Mesothelial cell of epicardium (in vitro differentiated cells): ENCODE data around the gene ITGAL. TPM values are rescaled to one million over a fixed set of nuclear protein-coding genes. Genes with fewer than 3 reads are reported as not detected.
"Not testable (repeated sequence)": the region's sequence is repeated elsewhere in the genome, so short reads cannot be mapped to it uniquely, and the experiment has no call there.

Source experiments
- DNase-seq, 2 experiments: peaks; one replicate each; pipeline ENCODE4 v3.0.0; 2021; ENCODE audit warnings: low spot score in 2 of 2; ENCODE audit not compliant: unreplicated experiment in 2 of 2
- H3K27ac Mint-ChIP-seq: 2 replicates; pipeline ENCODE4 v1.8.0; 2021; ENCODE audit warnings: mixed read lengths
- H3K27me3 Mint-ChIP-seq: 2 replicates; pipeline ENCODE4 v1.8.0; 2021; ENCODE audit warnings: low read depth, mixed read lengths
- H3K36me3 Mint-ChIP-seq: 2 replicates; pipeline ENCODE4 v1.8.0; 2021; ENCODE audit warnings: mixed read lengths
- H3K4me1 Mint-ChIP-seq: 2 replicates; pipeline ENCODE4 v1.8.0; 2021; ENCODE audit warnings: mixed read lengths
- H3K4me3 Mint-ChIP-seq: 2 replicates; pipeline ENCODE4 v1.8.0; 2021; ENCODE audit warnings: mild to moderate bottlenecking, moderate library complexity, mixed read lengths
- H3K9me3 Mint-ChIP-seq: 2 replicates; pipeline ENCODE4 v1.8.0; 2021; ENCODE audit warnings: mixed read lengths
- total RNA-seq: library from RNA; stranded (reverse); gene quantifications from 3 replicates; pipeline ENCODE4 v1.2.1, GENCODE V29; 2021
- TF ChIP-seq, protein P1 (sequence below): fragments of 200-600 bp; sonication (generic); IDR thresholded peaks from one replicate; pipeline ENCODE4 v1.5.0; 2021; ENCODE audit warnings: antibody characterized with exemption; ENCODE audit not compliant: unreplicated experiment

The ITGAL gene
- total RNA-seq, 1 donor from 2014 or later: not detected

- Mint-ChIP-seq H3K4me3 (no peak overlapping the region), H3K4me1 (no peaks in the 10 kb centered on the region), H3K9me3 (no peaks in the 10 kb centered on the region), H3K27ac (no peak overlapping the region), H3K36me3 (no peaks in the 10 kb centered on the region), H3K27me3 (peaks cover 4% of the 10 kb centered on the region)
- TF ChIP-seq, protein P1, sequence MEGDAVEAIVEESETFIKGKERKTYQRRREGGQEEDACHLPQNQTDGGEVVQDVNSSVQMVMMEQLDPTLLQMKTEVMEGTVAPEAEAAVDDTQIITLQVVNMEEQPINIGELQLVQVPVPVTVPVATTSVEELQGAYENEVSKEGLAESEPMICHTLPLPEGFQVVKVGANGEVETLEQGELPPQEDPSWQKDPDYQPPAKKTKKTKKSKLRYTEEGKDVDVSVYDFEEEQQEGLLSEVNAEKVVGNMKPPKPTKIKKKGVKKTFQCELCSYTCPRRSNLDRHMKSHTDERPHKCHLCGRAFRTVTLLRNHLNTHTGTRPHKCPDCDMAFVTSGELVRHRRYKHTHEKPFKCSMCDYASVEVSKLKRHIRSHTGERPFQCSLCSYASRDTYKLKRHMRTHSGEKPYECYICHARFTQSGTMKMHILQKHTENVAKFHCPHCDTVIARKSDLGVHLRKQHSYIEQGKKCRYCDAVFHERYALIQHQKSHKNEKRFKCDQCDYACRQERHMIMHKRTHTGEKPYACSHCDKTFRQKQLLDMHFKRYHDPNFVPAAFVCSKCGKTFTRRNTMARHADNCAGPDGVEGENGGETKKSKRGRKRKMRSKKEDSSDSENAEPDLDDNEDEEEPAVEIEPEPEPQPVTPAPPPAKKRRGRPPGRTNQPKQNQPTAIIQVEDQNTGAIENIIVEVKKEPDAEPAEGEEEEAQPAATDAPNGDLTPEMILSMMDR: no peak
- no peak for DNase-seq
Measured at GRCh38 chr16:30473231-30474073, 910 bp downstream of the ITGAL start.

DNA sequence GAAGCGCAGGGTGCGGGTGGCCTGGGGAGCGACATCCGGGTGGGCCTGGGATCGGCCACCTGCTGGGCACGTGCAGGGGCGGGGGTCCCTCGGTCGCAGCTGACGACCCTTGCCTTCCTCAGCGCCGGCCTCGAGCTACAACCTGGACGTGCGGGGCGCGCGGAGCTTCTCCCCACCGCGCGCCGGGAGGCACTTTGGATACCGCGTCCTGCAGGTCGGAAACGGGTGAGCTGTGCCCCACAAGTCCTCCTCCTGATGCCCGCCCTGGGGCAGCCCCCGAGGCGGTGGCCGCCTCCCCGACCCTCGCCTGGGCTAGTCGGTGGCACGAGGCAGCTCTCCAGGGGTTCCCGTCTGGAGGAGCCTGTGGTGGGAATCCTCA, 1.5 kb downstream of the ITGAL start:
- Mint-ChIP-seq H3K36me3 (no peaks in the 10 kb centered on the region), H3K27me3 (peaks cover 4% of the 10 kb centered on the region), H3K4me1 (no peaks in the 10 kb centered on the region), H3K9me3 (no peaks in the 10 kb centered on the region), H3K27ac (no peak overlapping the region), H3K4me3 (no peak overlapping the region)
- TF ChIP-seq, protein P1: no peak
- no peak for DNase-seq

DNA sequence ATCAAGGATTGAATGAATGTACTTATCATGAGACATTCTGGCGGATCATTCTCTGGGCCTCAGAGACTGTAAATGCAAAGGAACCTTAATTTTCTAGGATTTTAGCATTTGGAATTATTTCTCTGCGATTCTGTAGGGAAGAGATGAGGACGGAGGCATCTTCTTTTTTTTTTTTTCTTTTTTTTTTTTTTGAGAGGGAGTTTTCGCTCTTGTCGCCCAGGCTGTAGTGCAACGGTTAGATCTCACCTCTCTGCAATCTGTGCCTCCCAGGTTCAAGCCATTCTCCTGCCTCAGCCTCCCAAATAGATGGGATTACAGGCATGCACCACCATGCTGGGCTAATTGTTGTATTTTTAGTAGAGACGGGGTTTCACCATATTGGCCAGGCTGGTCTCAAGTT, 2.1 kb downstream of the ITGAL start:
- Mint-ChIP-seq H3K36me3 (no peaks in the 10 kb centered on the region), H3K4me1 (no peaks in the 10 kb centered on the region), H3K27me3 (peaks cover 4% of the 10 kb centered on the region), H3K4me3 (no peak overlapping the region), H3K9me3 (no peaks in the 10 kb centered on the region), H3K27ac (no peak overlapping the region)
- TF ChIP-seq, protein P1: no peak
- no peak for DNase-seq

- TF ChIP-seq, protein P1: no peak
- Mint-ChIP-seq H3K27me3 (peaks cover 12% of the 10 kb centered on the region), H3K36me3 (no peaks in the 10 kb centered on the region), H3K27ac (no peak overlapping the region), H3K4me3 (no peak overlapping the region), H3K9me3 (no peaks in the 10 kb centered on the region), H3K4me1 (no peaks in the 10 kb centered on the region)
- DNase-seq: no peak
Measured at GRCh38 chr16:30476991-30477390, 4.4 kb downstream of the ITGAL start.

GRCh38 chr16:30477773-30478172, 5.2 kb downstream of the ITGAL start:
- DNase-seq, H3K27ac Mint-ChIP-seq, H3K4me1 Mint-ChIP-seq, H3K4me3 Mint-ChIP-seq, H3K9me3 Mint-ChIP-seq, H3K36me3 Mint-ChIP-seq: not testable (repeated sequence)
- peaks cover 14% of the 10 kb centered on the region for H3K27me3 Mint-ChIP-seq

- H3K27ac Mint-ChIP-seq: no peak overlapping the region
Measured at GRCh38 chr16:30478766-30479478, 6.4 kb downstream of the ITGAL start.

More at GRCh38 chr16:30478766-30479478, 6.4 kb downstream of the ITGAL start:
- H3K9me3 Mint-ChIP-seq: no peaks in the 10 kb centered on the region
- peaks cover 16% of the 10 kb centered on the region for H3K27me3 Mint-ChIP-seq
- no peaks in the 10 kb centered on the region for H3K36me3 Mint-ChIP-seq
- no peak for DNase-seq
- no peaks in the 10 kb centered on the region for H3K4me1 Mint-ChIP-seq
- H3K4me3 Mint-ChIP-seq: no peak overlapping the region
- TF ChIP-seq, protein P1: no peak
